Astrocyte of the cerebellum (primary cell): Measurements from ENCODE around the gene PNPLA3.

Source experiments
- DNase-seq: peaks from one replicate; pipeline ENCODE4 v3.0.0-alpha.2; 2011; ENCODE audit warnings: low read depth
- H3K4me3 ChIP-seq: 2 replicates; pipeline ENCODE4 v1.5.1; 2011; ENCODE audit warnings: mild to moderate bottlenecking, low read depth, low read length, moderate library complexity
- in situ Hi-C: cut with HindIII; loops from 2 replicates; pipeline ENCODE4 v1.10.0; 2017; ENCODE audit warnings: low sequenced_read_pairs
- TF ChIP-seq, protein P1 (sequence below): IDR thresholded peaks from 2 replicates; pipeline ENCODE4 v1.5.1; 2012; ENCODE audit warnings: low read length, low read depth, moderate library complexity, mild to moderate bottlenecking; ENCODE audit errors: missing control alignments

The PNPLA3 gene

DNA sequence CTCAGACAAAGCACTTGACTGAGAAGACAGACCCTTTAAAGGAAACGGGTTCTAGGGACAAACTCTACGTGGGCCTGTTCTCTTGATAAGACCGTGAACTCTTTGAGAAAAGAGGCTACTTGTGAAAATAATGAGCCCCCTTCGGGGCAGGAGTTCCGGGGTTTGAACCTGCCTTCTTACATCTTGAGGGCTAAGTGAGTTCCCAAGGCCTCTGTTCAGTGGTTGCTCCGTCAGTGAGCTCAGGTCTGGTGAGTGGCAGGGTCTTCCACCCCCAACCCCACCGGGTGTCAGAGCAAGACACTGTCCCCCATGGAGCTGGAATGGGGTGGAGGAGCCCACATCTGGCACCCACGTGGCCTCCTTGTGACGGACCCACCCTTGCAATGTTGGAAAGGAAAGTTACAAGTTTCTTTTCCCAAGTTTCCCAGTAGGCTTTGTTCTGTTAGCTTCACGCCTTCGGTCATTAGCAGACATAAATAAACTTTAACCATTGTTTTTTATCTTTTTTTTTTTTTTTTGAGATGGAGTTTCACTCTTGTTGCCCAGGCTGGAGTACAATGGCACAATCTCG, 25.3 kb downstream of the PNPLA3 start:
- TF ChIP-seq, protein P1, sequence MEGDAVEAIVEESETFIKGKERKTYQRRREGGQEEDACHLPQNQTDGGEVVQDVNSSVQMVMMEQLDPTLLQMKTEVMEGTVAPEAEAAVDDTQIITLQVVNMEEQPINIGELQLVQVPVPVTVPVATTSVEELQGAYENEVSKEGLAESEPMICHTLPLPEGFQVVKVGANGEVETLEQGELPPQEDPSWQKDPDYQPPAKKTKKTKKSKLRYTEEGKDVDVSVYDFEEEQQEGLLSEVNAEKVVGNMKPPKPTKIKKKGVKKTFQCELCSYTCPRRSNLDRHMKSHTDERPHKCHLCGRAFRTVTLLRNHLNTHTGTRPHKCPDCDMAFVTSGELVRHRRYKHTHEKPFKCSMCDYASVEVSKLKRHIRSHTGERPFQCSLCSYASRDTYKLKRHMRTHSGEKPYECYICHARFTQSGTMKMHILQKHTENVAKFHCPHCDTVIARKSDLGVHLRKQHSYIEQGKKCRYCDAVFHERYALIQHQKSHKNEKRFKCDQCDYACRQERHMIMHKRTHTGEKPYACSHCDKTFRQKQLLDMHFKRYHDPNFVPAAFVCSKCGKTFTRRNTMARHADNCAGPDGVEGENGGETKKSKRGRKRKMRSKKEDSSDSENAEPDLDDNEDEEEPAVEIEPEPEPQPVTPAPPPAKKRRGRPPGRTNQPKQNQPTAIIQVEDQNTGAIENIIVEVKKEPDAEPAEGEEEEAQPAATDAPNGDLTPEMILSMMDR, result no peak
- DNase-seq, result no peak
- no peak overlapping the region for H3K4me3 ChIP-seq
- in situ Hi-C loops, result no loop called here

DNA sequence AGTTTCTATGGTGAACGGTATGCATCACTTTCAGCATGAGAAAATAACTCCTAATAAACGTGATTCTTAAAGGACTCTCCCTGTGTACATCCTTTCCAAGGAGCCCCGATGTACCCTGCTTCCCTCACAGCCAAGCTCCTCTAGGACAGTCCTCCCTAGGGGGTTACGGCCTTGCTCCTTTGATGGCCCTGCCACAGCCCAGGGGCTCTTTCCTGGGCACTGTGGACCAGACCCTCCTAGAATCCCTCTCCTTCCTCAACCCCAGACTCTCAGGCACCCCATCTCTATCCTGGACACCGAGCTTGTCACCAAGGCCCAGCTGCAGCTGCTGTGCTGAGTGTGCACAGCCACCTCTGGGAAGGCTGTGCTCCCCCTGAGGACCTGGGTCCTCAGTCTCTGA, 27.8 kb downstream of the PNPLA3 start:
- TF ChIP-seq, protein P1, result no peak
- in situ Hi-C loops, result no loop called here
- no peak for DNase-seq
- no peak overlapping the region for H3K4me3 ChIP-seq

DNA sequence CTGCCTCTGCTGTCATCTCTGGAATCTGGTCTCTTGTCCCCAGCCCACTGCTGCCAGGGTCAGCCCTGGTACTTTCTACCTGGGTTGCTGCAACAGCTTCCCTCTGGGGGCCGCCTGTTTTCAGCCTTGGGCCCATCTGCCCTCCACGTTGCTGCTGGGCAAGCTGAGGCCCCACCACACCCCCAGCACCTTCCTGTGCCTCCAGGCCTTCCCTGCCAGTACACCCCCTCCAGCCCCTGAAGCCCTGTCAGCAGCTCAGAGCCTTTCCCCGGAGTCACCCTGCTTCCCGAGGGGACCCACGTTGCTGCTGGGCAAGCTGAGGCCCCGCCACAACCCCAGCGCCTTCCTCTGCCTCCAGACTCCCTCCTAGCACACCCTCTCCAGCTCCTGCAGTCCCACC, 28.4 kb downstream of the PNPLA3 start:
- no peak overlapping the region for H3K4me3 ChIP-seq
- TF ChIP-seq, protein P1, result no peak
- in situ Hi-C loops, result no loop called here
- no peak for DNase-seq

GRCh38 chr22:43953988-43954785, 30.6 kb downstream of the PNPLA3 start:
- peak overlapping the region; percentile 69 for H3K4me3 ChIP-seq
- no peak for DNase-seq
- in situ Hi-C loops, result no loop called here
- TF ChIP-seq, protein P1, result no peak

DNA sequence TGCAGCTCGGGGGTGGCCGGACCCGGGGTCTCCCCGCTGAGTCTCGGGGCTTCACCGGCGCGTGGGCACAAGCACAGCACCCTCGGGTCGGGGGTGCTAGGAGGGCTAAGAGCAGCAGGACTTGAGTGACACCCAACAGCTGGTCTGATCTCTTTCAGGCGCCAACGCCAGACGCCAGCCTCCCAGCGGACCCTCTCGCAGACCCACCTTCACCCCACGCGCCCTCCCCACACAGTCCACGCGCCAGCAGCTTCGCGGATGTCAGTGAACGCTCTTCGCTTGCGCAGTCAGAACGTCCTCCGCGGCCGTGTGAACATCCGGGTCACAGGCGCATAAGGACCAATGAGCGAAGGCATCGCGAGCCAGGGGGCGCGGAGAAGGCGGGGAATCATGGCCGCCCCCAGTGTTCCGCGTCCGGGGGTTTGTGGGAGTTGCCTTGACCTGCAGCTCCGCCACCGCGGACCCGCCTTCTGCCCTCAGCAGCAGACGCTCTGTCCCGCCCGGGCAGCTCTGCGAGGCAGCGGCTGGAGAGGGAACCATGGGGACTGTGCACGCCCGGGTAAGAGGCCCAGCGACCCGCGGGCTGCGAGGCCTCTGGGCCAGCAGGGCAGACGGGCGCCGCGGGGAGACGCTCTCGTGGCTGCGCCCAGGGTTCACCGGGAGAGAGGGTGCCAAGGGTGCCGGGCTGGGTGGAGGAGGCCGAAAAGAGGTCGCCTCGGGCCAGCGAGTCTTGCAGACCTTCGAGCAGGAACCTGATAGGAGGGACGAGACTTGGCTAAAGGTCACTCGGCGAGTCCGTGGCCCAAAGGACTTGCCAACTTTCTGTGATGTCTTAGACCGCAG, 31.7 kb downstream of the PNPLA3 start, which contains the start of gene SAMM50:
Gene SAMM50, plus strand, starts transcription at position 403 of the 843 bp plus-strand sequence. Its CDS starts 136 bp downstream, at position 539.
- in situ Hi-C loops, result no loop called here
- peak; percentile 55 for DNase-seq

More for the DNA sequence above, 31.7 kb downstream of the PNPLA3 start, which contains the start of gene SAMM50:
- peak within 1 kb of the TSS; percentile 69 for H3K4me3 ChIP-seq
- TF ChIP-seq, protein P1, result peak; percentile 11
